OCI-M2 (cell line): ENCODE data around the gene CDIP1.

Source experiments
- DNase-seq: peaks from one replicate; lab custom pipeline; 2025; ENCODE audit not compliant: unreplicated experiment; lab: John Stamatoyannopoulos, UW

CDIP1 gene

DNA sequence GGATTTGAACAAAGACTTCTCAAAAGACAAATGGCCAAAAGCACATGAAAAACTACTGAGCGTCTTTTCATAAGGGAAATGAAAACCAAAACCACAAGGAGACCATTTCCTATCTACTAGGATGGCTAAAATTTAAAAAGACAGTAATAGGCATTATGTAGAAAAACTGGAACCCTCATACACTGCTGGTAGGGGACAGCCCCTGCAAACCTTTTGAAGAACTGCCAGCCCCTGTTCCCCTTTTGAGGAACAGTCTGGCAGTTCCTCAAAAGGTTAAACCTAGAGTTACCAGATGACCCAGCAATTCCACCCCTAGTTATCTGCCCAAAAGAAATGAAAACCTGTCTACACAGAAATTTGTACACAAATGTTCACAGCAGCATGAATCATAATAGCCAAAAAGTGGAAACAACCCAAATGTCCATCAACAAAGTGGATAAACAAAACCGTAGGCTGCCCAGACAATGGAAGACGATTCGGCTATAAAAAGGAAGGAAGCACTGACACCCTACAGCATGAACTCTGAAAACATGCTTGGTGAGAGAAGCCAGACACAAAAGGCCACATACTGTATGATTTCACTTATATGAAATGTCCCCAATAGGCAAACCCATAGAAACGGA, 22.9 kb downstream of the CDIP1 start:
- no peak for DNase-seq

DNA sequence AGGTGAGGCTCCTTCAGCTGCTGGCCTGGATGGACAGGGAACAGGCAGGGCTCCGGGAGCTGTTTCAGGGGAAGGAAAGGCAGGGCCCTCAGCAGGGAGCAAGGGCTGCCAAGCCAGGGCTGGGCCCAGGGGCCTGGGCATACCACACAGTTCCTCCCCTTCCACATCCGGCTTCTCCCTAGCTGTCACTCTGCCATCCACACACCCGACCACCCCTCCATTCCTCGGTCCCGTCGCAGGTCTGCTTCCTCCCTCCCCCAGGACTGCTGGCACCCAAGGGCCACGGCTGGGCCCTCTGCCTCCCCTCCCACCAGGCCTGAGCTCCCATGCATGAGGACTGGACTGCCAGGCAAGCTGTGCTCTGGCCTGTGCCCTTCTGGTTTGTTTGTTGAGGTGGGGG, 24.0 kb downstream of the CDIP1 start:
- no peak for DNase-seq

- DNase-seq: no peak
These were observed 24.7 kb downstream of the CDIP1 start for GRCh38 chr16:4513881-4514280.

DNA sequence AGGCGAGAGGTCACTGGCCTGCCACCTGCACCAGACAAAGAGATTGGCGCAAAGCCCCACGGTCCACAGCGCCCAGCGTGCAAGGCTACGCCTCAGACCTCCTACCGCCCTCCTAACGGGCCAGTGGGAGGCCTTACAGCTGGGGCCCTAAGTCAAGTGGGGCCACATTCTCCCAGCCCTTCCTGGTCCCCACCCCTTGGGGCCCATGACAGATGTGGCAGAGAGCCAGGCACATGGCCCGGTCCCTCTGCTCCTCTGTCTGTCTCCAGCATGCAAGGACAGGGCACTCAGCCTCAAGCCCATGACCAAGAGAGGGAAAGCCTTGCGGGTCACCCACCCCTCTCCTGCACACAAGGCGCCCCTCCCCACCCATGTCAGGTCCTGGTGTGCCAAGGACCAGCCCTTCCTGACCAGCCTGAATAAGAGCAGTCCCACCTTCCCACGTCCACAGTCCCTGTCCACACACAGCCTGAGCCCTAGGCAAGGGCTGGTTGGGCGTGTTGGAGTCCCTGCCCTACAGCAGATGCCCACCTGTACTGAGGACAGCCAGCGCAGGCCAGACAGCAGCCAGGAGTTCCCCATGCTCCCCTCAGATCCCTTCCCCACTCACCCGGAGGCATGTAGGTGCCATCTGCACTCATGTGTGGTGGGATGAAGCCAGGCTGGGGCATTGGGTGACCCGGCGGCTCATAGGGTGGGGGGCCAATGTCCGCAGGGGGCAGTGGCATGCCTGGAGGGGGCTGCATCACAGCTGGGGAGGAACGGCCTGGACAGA, 25.3 kb downstream of the CDIP1 start:
- no peak for DNase-seq

DNA sequence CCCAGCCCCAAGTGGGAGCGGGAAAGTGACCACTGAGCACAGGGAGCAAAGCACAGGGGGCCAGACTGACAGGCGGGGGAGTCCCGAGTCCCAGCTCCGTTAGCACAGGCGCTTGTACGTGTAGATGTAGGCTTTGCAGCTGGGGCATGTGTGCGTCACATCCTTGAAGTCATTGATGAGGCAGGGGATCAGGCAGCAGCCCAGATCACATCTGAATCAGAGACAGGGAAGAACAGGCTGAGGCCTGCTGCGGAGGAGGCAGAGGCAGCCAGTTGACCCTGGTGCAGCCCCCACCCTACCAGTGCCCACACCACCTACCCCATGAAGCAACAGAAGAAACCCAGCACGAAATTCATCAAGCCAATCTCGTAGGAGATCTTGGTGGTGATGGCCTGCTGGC, 26.1 kb downstream of the CDIP1 start:
- no peak for DNase-seq

- no peak for DNase-seq
These were observed 27.0 kb downstream of the CDIP1 start for GRCh38 chr16:4511441-4512082.

- no peak for DNase-seq
These were observed 27.7 kb downstream of the CDIP1 start for GRCh38 chr16:4510747-4511426.

GRCh38 chr16:4510131-4510530, 28.4 kb downstream of the CDIP1 start:
- no peak for DNase-seq

GRCh38 chr16:4509420-4509819, 29.2 kb downstream of the CDIP1 start:
- DNase-seq: no peak

- DNase-seq: no peak
These were observed 29.8 kb downstream of the CDIP1 start for GRCh38 chr16:4508806-4509205.

- no peak for DNase-seq
These were observed 30.8 kb downstream of the CDIP1 start for GRCh38 chr16:4507588-4508345.

- no peak for DNase-seq
These were observed 32.1 kb downstream of the CDIP1 start for GRCh38 chr16:4506450-4506849.

DNA sequence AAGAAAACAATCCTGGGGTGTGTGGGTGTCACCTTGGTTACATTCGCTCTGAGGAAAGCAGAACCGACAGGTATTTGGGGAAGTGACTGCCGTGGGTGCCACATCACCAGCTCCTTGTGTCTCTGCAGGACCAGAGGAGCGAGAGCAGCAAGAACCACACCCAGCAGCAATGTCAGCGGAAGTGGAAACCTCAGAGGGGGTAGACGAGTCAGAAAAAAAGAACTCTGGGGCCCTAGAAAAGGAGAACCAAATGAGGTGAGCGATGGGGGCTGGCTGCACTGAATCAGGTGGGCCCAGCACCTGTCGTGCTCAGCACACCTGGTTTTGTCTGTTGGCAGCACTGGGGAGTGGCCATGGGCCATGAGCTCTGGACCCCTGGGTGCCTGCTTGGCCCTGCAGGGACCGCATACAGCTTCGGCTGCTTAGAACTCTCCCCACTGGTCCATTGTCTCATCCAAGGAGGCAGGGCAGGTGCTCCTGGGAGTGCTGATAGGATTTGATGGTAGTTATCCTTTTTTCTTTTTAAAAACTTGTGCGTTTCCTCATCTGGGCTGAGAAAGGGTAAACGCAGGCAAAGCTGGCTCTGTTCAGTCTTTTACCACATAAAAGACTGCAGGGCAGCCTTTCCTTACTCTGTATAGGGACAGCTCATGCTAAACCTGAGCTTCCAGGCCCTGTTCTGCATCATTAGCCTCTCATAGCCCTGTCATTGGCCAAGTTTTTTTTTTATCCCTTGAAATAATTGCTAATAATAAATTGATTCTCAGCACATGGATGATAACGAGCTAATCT, 33.0 kb downstream of the CDIP1 start:
- DNase-seq: no peak

GRCh38 chr16:4501071-4501478, 37.5 kb downstream of the CDIP1 start:
- DNase-seq: no peak

DNA sequence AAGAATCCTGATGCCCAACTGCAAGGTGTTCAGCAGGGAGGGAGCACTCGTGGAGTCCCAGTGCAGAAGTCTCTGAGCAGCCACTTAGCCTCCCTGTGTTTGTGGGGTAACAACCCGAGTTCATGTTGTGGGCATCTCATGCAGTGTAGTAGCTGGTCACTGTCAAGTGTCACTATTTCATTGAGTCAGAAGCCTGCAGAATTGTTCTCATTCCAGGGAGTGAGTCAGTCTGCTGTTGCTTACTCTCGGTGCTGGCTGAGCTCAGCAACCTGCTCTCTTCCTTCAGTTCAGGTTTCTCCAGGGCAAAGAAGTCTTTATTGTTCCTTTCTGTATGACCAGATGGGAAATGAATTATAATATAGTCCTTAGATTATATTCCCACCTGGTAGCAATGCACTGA, 38.3 kb downstream of the CDIP1 start:
- DNase-seq: no peak

GRCh38 chr16:4499196-4499555, 39.4 kb downstream of the CDIP1 start:
- no peak for DNase-seq

DNA sequence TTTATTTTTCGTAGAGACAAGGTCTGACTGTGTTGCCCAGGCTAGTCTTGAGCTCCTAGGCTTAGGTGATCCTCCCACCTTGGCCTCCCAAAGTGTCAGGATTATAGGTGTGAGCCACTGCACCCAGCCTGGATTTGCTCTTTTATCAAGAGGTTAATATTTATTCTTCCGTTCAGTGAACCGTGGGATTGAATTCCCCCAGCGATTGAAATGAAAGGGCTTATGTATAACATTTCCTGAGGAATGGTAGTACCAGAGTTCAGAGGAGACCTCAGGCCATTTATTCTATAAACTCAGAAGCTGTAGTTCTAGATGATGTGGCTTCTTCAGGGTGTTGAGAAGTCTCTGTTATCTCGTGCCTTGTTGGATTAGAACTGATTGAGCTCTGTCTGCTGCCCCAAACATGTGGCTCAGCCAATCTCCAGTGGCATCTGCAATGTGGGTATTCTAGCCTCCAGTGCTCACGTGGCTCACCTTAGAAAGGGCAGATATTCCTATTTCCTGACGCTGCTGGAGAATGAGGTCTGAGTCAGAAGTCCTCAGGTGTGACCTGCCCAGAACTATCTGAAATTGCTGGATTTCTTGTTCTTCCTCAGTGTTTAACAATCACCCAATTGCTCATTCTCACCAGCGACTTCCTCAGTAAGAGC, 39.9 kb downstream of the CDIP1 start:
- DNase-seq: no peak

- DNase-seq: no peak
These were observed 42.3 kb downstream of the CDIP1 start for GRCh38 chr16:4496305-4496704.

DNA sequence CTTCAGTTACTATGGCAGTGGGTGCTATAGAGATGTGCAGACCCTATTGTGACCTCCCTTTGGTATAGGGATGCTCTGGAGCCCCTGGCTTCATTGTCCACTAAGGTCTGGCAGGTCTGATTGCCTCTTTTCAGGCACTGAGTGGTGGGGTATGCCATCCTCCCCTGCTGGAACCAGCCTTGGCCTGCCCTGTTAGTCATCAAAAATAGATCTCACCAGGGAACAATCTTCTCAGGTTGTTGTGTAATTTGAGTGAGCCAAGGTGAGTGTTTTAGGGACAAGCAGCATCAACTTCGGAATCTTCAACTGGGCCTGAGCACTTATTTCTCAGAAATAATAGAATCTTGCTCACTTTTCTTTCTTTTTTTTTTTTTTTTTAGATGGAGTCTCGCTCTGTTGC, 42.8 kb downstream of the CDIP1 start:
- DNase-seq: no peak
